Right cardiac atrium (tissue), 5 donors: Measurements from ENCODE around the gene IGF2BP1. TPM values are rescaled to one million over a fixed set of nuclear protein-coding genes. Genes with fewer than 3 reads are reported as not detected.

Experiments
- polyA plus RNA-seq: library from polyadenylated mRNA; stranded (reverse); fragments of 200-250 nt; gene quantifications from one replicate; pipeline ENCODE4 v1.2.3, GENCODE V29; 2013
- total RNA-seq, 4 donors: library from RNA; stranded (reverse); fragmentation: NEBNext Ultra II Directional; extraction: Animal tissue kit (Norgen Biotek cat#: 25700); gene quantifications; one replicate each; pipeline ENCODE4 v1.2.1, GENCODE V29; 2021
- donor health status: healthy with polysubstance abuse.
- donor health status: DM: no; HTN: yes; CAD: no.
- donor health status: DM: no; HTN: no; CAD: no.
- donor health status: DM: no; HTN: yes; CAD: no; lungs with severe emphysema.
- donor health status: DM: yes; HTN: yes; CAD: no.

The IGF2BP1 gene
- total and polyA plus RNA-seq, 5 donors: not detected

Other genes starting within 250 kb of the IGF2BP1 start
- under 1 TPM in 2 of 4 donors, not detected in 2; 0.06 to 0.23 TPM for gene TTLL6, start 180.2 kb upstream of the IGF2BP1 start, total RNA-seq
- gene TTLL6, start 180.2 kb upstream of the IGF2BP1 start, polyA plus RNA-seq: 0.27 TPM
- gene CALCOCO2, start 166.3 kb upstream of the IGF2BP1 start, total RNA-seq: 100 to 1,000 TPM; 220 to 298 (median 281) TPM
- gene CALCOCO2, start 166.3 kb upstream of the IGF2BP1 start, polyA plus RNA-seq: 131 TPM
- 100 to 1,000 TPM; 287 to 474 (median 393) TPM for gene ATP5MC1, start 104.6 kb upstream of the IGF2BP1 start, total RNA-seq
- 1,497 TPM for gene ATP5MC1, start 104.6 kb upstream of the IGF2BP1 start, polyA plus RNA-seq
- 10 to 100 TPM; 41.7 to 50.9 (median 43.0) TPM for gene UBE2Z, start 89.0 kb upstream of the IGF2BP1 start, total RNA-seq
- gene UBE2Z, start 89.0 kb upstream of the IGF2BP1 start, polyA plus RNA-seq: 27.4 TPM
- 100 to 1,000 TPM in 2 of 4 donors, 10 to 100 TPM in 2; 83.7 to 120 (median 101) TPM for gene SNF8, start 52.5 kb upstream of the IGF2BP1 start, total RNA-seq
- gene SNF8, start 52.5 kb upstream of the IGF2BP1 start, polyA plus RNA-seq: 124 TPM
- gene GIP, start 28.8 kb upstream of the IGF2BP1 start, total RNA-seq: not detected
- not detected for gene GIP, start 28.8 kb upstream of the IGF2BP1 start, polyA plus RNA-seq
- under 1 TPM in 1 of 4 donors, not detected in 3; 0.03 TPM for gene B4GALNT2, start 135.4 kb downstream of the IGF2BP1 start, total RNA-seq
- not detected for gene B4GALNT2, start 135.4 kb downstream of the IGF2BP1 start, polyA plus RNA-seq
- 1 to 10 TPM; 1.6 to 2.1 (median 1.9) TPM for gene GNGT2, start 213.2 kb downstream of the IGF2BP1 start, total RNA-seq
- gene GNGT2, start 213.2 kb downstream of the IGF2BP1 start, polyA plus RNA-seq: 2.7 TPM
- 10 to 100 TPM in 1 of 4 donors, 1 to 10 TPM in 3; 5.7 to 11.4 (median 8.4) TPM for gene ABI3, start 213.3 kb downstream of the IGF2BP1 start, total RNA-seq
- 4.6 TPM for gene ABI3, start 213.3 kb downstream of the IGF2BP1 start, polyA plus RNA-seq
- under 1 TPM; 0.39 to 0.99 (median 0.62) TPM for gene PHOSPHO1, start 233.4 kb downstream of the IGF2BP1 start, total RNA-seq
- gene PHOSPHO1, start 233.4 kb downstream of the IGF2BP1 start, polyA plus RNA-seq: 1.1 TPM